ENCODE results near the gene POU6F2.

DNA sequence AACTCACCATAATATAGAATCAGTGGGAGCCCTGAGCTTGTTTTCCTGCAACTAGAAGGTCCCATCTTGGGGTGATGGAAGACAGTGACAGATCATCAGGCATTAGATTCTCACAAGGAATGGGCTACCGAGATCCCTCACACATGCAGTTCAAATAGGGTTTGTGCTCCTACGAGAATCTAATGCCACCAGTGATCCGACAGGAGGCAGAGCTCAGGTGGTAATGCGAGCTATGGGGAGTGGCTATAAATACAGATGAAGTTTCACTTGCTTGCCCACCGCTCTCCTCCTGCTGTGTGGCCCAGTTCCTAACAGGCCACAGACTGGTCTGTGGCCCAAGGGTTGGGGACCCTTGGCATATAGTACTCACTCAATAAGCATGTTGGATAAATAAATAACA lies 93.4 kb downstream of the POU6F2 start:
- TF ChIP-seq CTCF (conservative IDR thresholded peaks at IDR 0.05; ENCODE audit: low read depth, low read length) (no peak), EZH2 (IDR thresholded peaks at IDR 0.05; ENCODE audit: borderline replicate concordance, low read depth, low read length, poor library complexity, severe bottlenecking) (no peak)

Data from A673 (cell line).